ENCODE measurements around the gene STBD1.
A peak's percentile ranks its signal among the peaks of the same experiment; 100 is the strongest.

STBD1 gene

DNA sequence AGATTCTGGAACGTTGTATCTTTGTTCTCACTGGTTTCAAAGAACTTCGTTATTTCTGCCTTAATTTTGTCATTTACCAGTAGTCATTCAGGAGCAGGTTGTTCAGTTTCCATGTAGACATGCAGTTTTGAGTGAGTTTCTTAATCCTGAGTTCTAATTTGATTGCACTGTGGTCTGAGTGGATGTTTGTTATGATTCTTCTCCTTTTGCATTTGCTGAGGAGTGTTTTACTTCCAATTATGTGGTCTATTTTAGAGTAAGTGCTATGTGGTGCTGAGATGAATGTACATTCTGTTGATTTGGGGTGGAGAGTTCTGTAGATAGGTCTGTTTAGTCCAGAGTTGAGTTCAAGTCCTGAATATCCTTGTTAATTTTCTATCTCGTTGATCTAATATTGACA lies 18.7 kb upstream of the STBD1 start:
- peak; percentile 48 for DNase-seq

DNA sequence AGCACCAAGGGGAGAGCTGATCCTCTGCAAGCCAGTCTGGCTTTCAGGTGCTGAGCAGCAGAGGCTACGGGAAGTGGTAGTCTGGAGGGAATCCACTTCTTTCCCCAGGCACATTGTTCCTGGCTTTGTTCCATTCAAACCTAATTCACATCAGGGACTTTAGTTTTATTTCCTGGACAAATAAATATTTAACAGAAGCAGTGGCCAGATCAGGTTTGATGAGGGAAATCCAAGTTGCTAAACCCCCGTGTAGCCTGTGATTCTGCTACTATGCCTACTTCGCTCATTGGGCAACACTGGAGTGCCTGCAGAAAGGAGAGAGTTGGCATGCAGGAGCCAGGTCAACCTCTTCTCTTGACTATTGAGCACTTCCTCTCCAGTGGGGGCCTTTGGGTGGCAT lies 13.8 kb upstream of the STBD1 start:
- no peak for DNase-seq

DNA sequence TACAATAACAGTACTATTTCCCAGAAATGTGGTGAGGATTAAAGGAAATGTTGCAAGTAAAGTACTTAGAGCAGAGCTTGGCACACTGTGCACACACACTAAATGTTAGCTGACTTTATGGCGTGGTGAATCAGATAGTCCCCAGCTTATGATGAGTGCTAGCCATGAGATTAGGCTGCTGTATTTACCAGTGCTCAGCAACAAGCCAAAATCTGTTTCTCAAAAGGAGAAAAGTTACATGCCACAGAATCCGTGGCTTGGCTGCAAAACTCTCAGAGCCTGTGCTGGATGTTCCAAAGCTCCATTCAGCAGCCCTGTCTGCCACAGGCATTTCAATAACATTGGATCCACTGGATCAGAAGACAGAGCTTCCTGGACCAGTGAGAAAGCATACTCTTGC lies 12.8 kb upstream of the STBD1 start:
- no peak for DNase-seq

DNA sequence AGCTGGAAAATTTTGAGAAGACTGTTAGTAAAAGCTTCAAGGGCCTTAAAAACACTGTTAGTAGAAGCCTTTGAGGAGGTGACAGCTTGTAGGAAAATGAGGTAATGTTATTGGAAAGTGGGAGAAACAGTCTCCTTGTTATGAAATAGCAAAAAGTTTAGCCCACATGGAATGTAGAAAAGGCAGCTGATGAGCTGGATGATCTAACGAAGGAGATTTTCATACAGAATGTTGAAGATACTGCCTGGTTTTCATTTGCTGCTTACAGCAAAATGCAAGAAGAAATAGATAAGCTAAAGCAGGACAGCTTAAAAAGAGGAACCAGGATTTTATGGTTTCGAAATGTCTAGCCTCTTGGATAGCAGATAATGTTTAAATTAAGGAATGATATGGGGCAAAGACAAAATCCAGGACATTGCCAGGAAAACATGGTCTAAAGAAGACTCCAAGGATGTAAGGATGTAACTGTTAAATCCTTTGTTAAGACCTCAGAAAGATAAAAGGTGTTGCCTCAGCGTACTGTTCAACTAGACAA lies 10.2 kb upstream of the STBD1 start:
- no peak for DNase-seq

DNA sequence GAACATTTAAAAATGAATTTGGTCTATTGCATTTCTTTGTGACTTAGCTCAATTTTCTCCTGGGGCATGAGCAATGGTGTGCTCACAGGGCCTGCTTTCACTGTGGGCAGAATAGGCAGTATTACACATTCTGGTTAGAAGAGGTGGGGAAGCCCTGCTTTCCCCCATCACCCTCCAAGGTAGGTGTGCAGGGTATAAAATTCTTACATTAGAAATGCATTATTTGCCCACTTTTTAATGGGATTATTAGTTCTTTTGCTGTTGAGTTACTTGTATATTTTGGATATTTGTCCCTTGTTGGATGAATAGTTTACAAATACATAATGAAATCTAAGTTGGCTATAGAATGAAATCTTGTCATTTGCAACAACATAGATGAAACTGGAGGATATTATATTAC lies 8.3 kb upstream of the STBD1 start:
- DNase-seq: no peak

DNA sequence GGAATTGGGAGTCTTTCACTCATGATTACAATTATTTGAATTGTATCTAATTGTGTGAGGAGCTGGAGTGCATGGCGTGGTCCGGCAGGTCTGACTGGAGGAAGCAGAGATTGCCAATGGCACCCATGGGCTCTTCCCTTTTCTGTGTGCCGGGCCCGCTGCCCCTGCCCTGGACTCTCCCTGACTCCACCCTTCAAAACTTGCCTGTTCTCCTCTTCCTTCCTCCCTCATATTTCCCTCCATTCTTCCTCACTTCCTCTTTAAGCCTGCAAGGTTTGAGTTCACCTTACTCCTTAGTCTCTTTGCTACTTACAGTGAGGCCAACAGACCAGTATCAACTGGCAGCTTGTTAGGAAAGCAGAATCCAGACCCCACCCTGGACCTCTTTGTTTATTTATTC lies 6.5 kb upstream of the STBD1 start:
- DNase-seq: no peak

DNA sequence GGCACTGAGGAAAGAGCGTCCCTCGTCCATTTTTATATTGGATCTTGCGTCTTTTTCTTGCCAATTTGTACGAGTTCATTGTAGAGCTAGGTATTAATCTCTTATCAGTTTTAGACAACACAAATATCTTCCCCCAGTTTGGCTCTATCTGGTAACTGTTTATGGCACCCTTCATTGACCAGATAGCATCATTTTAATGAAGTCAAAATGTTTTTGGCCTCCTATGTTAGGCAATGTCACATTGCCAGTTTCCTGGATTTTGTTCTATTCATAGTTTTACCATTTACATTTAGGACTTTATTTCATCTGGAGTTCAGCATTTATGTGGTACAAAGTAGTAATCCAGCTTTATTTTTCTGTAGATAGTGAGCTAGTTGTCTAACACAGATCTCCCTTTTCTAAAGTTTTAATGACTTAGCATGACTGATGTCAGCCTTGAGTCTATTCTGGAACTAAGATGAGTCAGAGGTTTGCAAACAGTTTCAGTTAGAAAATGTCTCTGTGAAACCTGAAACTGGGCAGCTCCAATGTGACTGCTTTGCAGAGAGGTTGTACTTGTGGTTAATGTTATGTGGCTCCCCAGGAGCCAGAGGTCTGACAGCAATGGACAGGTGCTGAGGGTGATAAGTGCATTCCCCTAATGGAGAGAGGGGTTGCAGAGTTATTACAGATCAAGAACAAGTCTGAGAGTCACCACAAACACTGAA lies 5.3 kb upstream of the STBD1 start:
- peak; percentile 91 for DNase-seq

DNA sequence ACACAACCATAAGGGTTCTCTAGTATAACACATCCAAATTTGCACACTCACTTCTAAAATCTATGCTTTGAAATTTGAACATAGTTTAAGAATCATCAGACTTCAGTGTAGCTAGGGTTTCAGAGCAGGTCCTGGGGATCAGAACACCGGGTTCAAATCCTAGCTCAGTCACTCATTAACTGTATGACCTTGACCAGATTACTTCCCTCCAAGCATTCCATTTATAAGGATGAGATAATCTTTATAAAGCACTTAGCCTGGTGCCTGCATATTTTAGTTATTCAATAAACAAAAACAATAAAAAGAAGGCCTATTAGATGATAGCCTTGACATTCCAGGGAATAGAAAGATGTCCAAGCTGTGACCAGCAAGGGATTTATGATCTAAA lies 4.8 kb upstream of the STBD1 start:
- no peak for DNase-seq

DNA sequence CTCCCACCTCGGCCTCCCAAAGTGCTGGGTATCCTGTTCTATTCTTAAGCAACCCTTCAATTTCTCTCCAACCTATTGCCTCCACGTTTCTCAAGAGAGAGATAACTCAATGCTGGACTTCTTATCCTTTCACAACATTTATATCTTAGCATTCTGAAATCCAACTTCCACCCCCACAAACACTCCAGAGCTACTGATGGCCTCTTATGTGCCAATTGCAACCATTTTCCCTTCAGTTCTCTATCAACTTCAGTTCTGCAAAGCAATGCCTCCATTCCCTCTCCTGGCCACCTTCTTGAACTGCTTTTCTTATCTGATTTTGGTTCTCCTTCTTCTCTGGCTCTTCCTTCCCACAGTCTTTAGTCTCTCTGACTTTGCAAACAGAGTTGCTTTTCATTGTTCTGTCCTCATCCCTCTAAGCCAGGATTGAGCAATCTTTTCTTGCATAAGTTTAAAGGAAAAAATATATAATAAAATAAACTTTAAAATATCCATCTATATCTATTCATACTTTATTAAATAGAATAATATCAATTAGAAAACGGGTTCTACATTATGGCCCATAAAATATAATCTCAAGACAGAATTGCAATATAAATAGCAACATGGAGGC lies 3.6 kb upstream of the STBD1 start:
- no peak for DNase-seq

DNA sequence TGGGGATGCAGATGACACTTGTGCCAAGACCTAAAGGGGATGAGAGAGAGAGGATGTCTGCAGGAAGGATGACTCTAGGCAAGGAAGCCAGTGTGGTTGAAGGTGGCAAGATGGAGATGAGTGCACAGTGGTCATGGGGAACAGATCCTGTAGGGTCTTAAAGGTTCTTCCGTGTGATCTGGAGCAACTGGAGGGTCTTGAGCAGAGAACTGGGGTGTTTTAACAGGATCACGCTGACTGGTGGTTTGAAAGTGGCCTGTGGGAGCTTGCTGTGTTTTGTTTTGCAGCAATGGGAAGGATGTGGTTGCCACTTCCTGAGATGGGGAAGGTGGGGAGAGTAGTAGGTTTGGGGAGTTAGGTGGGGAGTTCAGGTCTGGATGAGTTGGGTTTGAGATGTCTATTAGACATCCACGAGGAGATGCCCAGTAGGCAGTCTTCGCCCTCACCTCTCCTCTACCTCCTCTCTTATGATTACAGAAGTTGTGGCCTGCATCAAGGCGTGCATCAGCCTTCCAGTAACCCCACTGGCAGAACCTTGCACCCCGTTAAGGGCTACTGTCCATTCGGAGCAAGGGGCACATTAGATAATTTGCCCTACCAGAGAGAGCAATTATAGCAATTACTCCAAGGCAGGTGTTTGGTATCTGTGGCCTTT lies 1.4 kb upstream of the STBD1 start:
- peak; percentile 72 for DNase-seq

DNA sequence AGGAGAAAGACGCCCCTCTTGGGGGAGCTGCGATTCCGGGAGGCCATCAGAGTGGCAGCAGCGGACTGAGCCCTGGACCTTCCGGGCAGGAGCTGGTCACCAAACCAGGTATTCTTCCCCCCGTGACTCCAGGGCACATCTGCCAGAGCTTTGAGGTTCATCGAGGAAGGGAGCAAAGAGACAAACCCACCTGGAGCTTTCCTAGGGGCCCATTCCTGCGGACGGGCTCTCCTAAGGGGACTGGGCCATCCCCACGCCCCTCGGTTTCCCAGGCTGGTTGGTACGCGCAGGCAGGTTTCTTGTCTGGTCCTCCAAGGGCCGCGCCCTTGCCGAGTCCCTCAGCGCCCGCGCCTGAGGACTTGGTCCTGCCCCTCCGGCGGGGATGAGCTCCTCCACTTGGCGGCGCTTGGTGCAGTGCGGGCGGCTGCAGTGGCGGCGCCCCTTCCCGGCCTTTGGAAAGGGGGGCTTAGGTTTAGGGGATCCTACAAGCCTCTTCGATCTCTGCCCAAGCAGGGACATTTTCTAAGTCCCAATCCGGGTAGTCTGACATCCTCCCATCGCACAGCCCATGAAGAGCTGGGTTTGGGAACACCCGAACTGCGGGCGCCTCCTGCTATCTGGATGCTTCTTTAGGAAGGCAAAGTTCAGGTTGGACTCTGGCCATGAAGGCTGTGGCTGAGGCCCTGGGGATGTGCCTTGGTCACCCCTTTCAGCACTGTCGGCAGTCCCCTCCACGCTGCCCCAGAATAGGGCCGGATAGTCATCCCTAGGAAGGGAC lies 538 bp downstream of the STBD1 start:
- peak; percentile 21 for DNase-seq

DNA sequence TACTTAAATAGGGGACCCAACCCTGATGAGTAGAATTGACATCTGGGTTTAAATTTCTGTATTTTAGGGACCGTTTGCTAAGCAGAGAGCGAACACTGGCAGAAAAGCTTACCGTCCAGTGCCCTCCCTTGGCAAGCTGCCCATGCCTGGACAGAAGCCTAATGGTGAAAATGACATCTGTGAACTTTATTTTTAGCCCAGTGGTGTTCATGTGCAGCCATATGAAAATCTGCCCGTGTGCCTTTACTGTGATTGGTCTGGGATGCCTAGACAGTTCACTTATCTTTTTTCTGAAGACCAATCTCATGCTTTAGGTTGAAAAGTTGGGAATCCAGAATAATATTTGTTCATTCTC lies 1.1 kb downstream of the STBD1 start:
- DNase-seq: no peak

DNA sequence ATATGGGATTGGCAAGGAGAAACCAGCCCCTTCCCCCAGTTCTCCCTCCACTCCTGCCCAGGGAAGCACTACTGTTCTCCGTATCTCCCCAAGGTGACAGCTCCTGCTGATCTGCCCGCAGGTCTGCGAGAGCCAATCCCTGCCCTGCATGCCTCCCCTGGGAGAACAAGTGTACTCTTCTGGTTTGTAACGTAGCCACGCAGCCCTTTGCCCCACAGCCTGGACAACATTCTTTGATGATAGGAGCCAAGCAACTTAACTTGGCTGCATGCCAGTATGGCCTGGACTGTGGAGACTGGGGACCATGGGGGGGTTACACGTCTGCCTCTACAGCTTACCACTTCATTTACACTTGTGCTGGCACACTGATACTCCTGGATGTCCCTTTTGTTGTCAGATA lies 2.0 kb downstream of the STBD1 start:
- DNase-seq: no peak

DNA sequence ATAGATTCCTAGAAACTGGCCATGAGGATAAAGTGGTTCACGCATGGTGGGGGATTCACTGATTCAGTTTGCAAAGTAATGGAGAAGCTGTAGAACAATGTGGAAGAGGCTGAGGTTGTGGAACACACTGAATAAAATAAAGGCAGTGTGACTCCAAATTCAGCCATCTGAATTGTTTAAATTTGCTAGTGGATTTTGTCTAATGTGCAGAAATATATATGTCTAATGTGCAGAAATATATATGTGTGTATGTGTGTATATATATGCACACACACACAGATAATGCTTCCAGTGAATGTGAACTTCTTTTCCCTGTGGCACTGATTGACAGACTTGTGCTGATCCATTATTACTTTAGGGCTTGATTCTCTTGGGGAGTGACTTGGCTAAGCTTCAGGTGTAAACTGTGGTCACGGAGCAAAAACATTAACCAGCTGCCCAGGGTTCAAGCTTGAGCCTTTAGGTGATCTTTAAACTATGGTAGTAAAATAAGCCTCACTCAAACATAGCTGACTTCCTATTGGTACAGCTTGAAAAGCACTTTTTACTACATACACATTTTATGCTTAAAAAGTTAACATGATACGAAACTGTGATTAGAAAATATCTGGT lies 3.5 kb downstream of the STBD1 start:
- DNase-seq: no peak

DNA sequence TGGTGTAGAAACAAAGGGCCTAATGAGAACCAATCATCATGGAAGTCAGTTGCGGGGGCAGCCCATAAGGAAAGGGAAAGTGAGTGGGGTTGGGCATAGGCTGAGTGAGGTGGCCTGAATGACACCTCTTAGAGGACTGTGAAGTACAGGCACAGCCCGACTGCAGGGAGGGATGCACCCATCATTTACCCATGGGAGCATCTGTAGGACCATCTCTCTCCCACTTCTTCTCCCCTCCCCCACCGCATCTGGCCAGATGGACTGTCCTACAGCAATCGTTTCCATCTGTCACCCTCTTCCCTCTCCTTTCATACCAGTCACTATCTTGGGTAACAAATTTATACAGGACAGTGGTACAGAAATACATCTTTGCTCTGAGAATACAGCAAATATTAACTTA lies 4.2 kb downstream of the STBD1 start:
- DNase-seq: no peak

DNA sequence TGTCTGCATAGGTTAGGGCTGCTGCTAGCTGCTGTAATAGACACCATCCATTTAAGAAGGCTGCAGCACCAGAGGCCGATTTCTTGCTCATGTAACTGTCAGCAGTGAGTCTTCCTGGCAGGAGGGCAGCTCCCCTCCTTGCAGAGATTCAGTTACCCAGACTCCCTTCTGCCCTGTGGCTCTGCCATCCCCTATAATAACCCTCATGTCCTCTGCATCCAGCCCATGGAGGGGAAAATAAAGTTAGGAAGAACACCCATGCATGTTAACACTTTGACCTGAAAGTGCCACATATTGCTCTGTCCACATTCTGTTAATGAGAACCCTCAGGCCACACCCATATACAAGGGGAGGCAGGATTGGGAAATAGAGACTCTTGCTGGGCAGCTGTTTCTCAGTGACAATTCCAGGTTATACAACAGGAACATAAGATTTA lies 5.4 kb downstream of the STBD1 start:
- no peak for DNase-seq

DNA sequence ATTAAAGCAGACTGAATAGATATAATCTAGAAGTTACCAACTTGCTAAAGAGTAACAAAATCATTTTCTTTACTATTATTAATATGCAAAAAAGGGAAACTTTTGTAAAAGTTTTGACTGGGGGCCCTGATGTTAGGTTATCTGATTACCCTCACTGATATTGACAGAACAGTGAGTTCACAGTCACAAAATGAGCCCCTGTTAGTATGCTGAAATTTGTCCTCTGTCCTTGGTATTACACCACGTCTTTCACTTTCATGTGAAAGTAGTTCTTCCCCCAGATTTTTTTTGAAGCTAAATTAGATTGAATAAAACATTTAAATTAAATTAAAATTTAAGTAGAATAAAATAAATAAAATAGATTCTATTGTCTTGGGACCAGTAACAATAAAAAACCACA lies 5.9 kb downstream of the STBD1 start:
- DNase-seq: no peak

DNA sequence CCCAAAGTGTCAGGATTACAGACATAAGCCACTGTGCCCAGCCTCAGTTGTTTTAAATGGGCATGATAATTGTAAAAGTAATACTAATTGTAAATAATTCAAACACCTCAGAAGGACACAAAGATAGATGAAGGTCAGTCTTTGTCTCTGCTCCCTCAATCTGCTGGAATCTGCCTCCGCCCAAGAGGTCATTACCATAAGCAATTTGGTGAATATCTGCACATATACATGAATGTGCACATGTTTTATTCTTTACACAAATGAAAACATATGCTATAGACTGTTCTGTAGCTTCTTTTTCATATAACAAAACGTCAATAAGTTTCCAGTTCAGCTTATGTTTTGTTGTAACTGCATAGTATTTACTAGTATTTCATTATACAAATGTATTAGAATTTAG lies 7.0 kb downstream of the STBD1 start:
- DNase-seq: no peak

DNA sequence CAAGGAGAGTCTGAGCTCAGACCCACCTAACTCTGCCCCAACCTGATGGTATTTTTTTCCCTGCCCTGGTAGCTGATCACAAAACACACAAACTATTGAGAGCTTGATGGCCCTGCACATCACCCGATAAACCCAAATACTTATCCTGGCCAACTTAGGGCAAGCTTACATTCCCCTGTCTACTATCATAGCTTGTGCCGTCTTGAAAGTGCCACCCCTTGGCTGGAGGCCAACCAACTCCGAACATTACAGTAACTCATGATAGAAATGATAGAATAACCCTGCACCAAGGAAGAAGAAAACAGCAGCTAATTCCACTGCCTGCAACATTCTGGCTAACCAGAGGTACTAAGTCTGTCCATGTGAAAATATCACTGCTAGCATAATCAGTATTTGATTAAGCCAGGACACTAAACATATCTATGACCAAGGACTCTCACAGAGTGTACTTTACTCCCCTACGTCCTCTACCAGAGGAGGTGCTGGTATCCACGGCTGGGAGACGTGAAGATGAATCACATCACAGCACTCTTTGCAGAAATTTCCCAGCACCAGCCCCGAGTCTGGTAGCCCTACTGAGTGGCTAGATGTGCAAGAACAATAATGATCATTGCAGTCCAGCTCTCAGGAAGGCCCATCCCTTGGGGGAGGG lies 8.9 kb downstream of the STBD1 start:
- DNase-seq: no peak

DNA sequence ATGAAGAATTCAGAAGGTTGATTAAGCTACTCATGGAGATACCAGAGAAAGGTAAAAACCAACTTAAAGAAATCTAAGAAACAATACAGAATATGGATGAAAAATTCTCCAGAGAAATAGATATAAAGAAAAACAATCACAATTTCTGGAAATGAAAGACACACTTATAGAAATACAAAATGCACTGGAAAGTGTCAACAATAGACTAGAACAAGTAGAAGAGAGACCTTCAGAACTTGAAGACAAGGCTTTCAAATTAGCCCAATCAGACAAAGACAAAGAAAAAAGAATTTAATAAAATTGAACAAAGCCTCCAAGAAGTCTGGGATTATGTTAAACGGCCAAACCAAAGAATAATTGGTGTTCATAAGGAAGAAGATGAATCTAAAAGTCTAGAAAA lies 9.6 kb downstream of the STBD1 start:
- DNase-seq: no peak

DNA sequence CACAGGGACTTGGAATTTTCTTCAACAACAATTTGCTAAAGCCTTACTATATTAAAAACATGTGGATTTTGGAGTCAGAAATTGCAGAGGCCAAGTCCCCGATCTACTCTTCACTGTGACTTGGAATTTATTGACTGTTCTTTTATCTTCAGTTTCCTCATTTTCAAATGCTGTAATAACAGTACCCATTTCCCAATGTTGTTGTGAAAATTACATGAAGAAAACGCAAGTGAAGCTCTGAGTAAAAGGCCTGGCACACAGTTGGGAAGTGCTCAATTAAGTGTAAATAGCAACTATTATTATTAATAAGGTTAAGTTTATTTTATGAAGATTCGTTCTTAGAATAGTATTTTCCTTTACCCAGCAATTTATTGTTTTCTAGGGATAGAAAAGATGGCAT lies 15.7 kb downstream of the STBD1 start:
- no peak for DNase-seq

DNA sequence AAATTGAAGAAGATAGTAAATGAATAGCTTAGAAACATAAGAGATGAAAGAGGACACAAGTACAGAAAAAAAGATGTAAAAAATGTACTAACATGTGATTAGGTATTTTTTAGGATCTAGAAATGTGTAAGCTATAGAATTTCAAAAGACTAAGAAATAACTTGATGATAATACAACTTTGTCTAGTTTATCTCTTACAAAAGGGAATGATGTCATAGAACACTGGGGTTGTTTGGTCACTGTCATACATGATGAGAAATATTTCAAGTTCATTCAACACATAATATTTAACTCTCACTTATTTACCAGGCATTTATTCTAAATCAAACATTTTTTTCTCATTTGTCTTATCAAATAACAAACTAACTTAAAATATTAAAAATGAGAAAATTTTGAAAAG lies 18.5 kb downstream of the STBD1 start:
- DNase-seq: no peak

DNA sequence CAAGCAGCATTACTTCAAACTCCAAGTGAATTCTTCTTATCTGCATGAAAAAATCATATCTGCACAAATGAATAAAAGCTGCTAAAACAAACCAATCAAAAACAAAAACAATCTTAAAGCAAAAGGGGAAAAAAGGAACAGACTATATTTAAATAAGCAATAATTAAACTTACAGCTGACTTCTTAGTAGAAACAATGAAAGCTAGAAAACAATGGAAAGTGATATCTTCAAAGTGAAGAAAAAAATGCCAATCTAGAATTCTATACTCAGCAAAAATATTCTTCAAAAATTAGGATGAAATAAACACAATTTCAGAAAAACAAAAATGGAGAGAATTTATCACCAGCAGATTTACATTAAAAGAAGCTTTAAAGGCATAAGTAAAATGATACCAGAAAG lies 20.0 kb downstream of the STBD1 start:
- no peak for DNase-seq
